WERI-Rb-1 (cell line): ENCODE results near the gene IRF6.

ENCODE experiments used
- DNase-seq: peaks from one replicate; pipeline ENCODE4 v3.0.0-alpha.2; 2020
- H3K27ac ChIP-seq: fragments of 250-450 bp; sonication (Bioruptor Pico); 2 replicates; pipeline ENCODE4 v1.5.1; 2020; ENCODE audit warnings: mild to moderate bottlenecking, moderate library complexity
- H3K27me3 ChIP-seq: fragments of 250-450 bp; sonication (Bioruptor Pico); 2 replicates; pipeline ENCODE4 v1.5.1; 2021; ENCODE audit warnings: mild to moderate bottlenecking, low read depth, moderate library complexity; ENCODE audit not compliant: insufficient read depth, severe bottlenecking
- H3K36me3 ChIP-seq: fragments of 250-450 bp; sonication (Bioruptor Pico); 2 replicates; pipeline ENCODE4 v1.5.1; 2020; ENCODE audit warnings: mild to moderate bottlenecking, moderate library complexity
- H3K4me3 ChIP-seq: 2 replicates; pipeline ENCODE4 v1.5.1; 2011; ENCODE audit warnings: low read depth, mild to moderate bottlenecking, control low read depth, low read length
- H3K9me3 ChIP-seq: fragments of 250-450 bp; sonication (Bioruptor Pico); 2 replicates; pipeline ENCODE4 v1.5.1; 2021; ENCODE audit warnings: mild to moderate bottlenecking, moderate library complexity; ENCODE audit not compliant: severe bottlenecking
- TF ChIP-seq, protein P1 (sequence below): IDR thresholded peaks from 2 replicates; pipeline ENCODE4 v1.5.1; 2011; ENCODE audit warnings: low read depth, mild to moderate bottlenecking, control low read depth, inconsistent platforms, low read length

The IRF6 gene

DNA sequence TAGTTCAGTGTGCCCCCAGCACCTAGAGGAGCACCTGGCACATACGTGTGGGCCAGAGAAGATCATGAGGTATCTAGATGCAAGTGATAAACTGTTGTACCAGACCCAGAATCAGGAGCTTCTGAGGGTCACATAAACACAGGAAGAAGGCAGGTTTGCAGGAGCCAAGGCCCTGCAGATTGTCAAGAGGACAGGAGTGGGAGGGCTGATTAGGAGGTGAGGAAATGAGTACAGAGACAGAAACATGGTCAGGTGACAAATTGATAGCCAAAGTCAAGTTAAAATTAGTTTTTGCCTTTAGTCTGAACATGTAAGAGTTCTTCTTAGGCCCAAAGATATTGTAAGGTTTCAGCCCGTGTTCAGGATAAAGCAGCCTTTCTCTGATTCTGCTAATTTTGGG lies 64.1 kb downstream of the IRF6 start:
- TF ChIP-seq, protein P1, sequence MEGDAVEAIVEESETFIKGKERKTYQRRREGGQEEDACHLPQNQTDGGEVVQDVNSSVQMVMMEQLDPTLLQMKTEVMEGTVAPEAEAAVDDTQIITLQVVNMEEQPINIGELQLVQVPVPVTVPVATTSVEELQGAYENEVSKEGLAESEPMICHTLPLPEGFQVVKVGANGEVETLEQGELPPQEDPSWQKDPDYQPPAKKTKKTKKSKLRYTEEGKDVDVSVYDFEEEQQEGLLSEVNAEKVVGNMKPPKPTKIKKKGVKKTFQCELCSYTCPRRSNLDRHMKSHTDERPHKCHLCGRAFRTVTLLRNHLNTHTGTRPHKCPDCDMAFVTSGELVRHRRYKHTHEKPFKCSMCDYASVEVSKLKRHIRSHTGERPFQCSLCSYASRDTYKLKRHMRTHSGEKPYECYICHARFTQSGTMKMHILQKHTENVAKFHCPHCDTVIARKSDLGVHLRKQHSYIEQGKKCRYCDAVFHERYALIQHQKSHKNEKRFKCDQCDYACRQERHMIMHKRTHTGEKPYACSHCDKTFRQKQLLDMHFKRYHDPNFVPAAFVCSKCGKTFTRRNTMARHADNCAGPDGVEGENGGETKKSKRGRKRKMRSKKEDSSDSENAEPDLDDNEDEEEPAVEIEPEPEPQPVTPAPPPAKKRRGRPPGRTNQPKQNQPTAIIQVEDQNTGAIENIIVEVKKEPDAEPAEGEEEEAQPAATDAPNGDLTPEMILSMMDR: no peak
- no peak overlapping the region for H3K4me3 ChIP-seq
- H3K27ac ChIP-seq: no peak overlapping the region
- no peaks in the 10 kb centered on the region for H3K9me3 ChIP-seq
- H3K36me3 ChIP-seq: no peaks in the 10 kb centered on the region
- H3K27me3 ChIP-seq: peaks cover 40% of the 10 kb centered on the region
- no peak for DNase-seq

DNA sequence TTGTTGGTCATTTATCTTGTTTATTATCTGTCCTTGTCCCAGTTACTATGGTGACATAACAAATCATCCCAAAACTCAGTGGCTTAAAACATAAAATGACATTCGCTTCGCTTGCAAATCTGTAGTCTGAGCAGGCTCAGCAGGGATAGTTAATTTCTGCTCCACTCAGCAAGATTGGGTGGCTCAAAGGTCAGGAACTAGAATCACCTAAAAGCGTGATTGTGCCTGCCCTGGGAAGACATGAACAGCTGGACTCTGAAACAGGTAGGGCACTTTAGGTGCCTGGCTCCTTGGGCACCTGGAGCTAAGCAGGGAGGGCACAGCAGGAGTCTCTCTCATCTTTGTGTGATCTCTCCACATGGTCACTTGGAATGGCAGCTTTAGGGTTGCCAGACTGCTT lies 64.7 kb downstream of the IRF6 start:
- Histone ChIP-seq H3K27ac (no peak overlapping the region), H3K27me3 (peaks cover 45% of the 10 kb centered on the region), H3K4me3 (no peak overlapping the region), H3K36me3 (no peaks in the 10 kb centered on the region), H3K9me3 (no peaks in the 10 kb centered on the region)
- TF ChIP-seq, protein P1: no peak
- DNase-seq: no peak

DNA sequence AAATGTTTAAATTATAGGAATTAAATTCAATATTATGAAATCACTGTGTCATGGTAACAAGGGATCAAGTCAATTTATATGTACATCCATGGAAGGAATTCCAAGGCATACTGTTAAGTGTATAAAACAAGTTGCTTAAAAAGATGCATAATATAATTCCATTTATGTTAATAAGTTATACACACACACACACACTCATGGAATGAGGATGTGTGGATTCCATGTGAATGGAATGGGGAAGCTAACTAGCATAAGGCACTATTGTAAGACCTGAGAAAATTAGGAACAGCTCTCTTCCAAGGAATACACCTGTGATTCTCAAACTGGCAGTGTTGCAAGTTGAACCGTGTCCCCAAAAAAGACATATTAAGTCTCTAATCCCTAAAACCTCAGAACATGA lies 67.7 kb downstream of the IRF6 start:
- Histone ChIP-seq H3K9me3 (no peaks in the 10 kb centered on the region), H3K27me3 (peaks cover 43% of the 10 kb centered on the region)
- TF ChIP-seq, protein P1: no peak

DNA sequence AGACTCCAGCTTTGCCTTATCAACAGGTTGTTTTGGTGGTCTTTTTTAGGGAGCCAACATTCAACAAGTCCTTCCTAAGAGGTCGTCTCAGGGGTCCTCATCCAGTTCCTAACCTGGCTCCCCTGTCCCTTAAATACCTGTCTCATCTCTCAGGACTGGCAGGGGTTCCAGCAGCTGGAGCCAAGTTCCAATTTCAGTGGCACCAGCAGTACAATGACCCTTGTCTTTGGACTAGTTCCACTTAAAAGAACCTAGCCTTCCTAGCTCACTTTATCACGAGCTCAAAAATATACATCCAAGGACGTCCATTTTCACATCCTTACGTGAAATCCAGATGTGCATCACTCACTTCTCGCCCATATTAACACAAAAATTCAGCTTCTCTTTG lies 68.8 kb downstream of the IRF6 start:
- H3K9me3 ChIP-seq: no peaks in the 10 kb centered on the region
- DNase-seq: no peak
- peaks cover 39% of the 10 kb centered on the region for H3K27me3 ChIP-seq
- no peak overlapping the region for H3K4me3 ChIP-seq
- no peaks in the 10 kb centered on the region for H3K36me3 ChIP-seq
- TF ChIP-seq, protein P1: no peak
- no peak overlapping the region for H3K27ac ChIP-seq

More for the DNA sequence above, 67.7 kb downstream of the IRF6 start:
- no peak for DNase-seq
- Histone ChIP-seq H3K4me3 (no peak overlapping the region), H3K27ac (no peak overlapping the region), H3K36me3 (no peaks in the 10 kb centered on the region)

DNA sequence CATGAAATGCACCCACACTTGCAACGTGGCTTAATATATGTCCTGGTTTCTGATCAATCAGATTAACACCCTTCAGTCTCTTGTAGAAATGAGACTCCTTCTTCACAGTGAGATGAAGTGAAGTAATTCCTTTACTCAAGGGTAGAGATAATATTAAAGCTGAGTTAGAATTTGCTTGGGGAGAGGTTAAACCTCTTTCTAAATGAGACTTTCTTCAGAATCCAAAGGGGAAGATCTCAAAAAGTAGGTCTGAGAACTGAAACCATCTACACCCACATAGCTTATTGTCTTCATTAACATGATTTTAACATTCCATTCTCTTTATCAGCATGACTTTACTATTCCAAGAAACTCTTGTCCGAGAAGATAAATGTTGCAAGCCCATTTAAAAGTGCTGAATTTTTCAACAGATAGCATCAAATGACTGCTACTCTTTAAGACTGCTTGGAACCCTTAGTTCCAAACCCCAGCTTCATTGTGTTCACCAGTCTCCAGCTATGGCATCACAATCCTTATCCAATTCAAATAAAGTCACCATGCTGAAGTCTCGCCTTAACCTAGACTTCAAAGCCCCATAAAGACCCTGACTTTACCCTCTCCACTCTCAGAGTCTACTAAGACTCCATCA lies 69.3 kb downstream of the IRF6 start:
- H3K27ac ChIP-seq: no peak overlapping the region
- TF ChIP-seq, protein P1: no peak
- no peak overlapping the region for H3K4me3 ChIP-seq
- no peak for DNase-seq
- peaks cover 34% of the 10 kb centered on the region for H3K27me3 ChIP-seq
- H3K9me3 ChIP-seq: no peaks in the 10 kb centered on the region
- H3K36me3 ChIP-seq: no peaks in the 10 kb centered on the region
